Osteoblast (primary cell): ENCODE data around the gene BTLA. TPM values are rescaled to one million over a fixed set of nuclear protein-coding genes. Genes with fewer than 3 reads are reported as not detected.

Experiments
- DNase-seq: peaks from one replicate; pipeline ENCODE4 v3.0.0; 2011; ENCODE audit warnings: low spot score, mixed read lengths; ENCODE audit not compliant: insufficient read length; ENCODE audit errors: missing footprints
- H2AFZ ChIP-seq: 2 replicates; pipeline ENCODE4 v1.6.0; 2011; ENCODE audit warnings: mild to moderate bottlenecking, low read length
- H3K27ac ChIP-seq: 2 replicates; pipeline ENCODE4 v1.5.1; 2011; ENCODE audit warnings: mild to moderate bottlenecking, low read depth, low read length, moderate library complexity
- H3K27me3 ChIP-seq: 2 replicates; pipeline ENCODE4 v1.6.0; 2012; ENCODE audit warnings: mild to moderate bottlenecking, control low read depth, inconsistent platforms, low read length, moderate library complexity; ENCODE audit not compliant: insufficient read depth
- H3K36me3 ChIP-seq: 2 replicates; pipeline ENCODE4 v1.5.1; 2011; ENCODE audit warnings: mild to moderate bottlenecking, low read length, control low read depth, moderate library complexity; ENCODE audit not compliant: insufficient read depth
- H3K4me1 ChIP-seq: 2 replicates; pipeline ENCODE4 v1.5.1; 2011; ENCODE audit warnings: mild to moderate bottlenecking, low read length, control low read depth, moderate library complexity; ENCODE audit not compliant: insufficient read depth
- H3K4me2 ChIP-seq: 2 replicates; pipeline ENCODE4 v1.6.0; 2011; ENCODE audit warnings: mild to moderate bottlenecking, low read length; ENCODE audit not compliant: insufficient read depth
- H3K4me3 ChIP-seq: fragments of 200-600 bp; sonication (generic); 3 replicates; pipeline ENCODE4 v1.5.1; 2012; ENCODE audit warnings: mild to moderate bottlenecking, low read length, inconsistent platforms; ENCODE audit not compliant: insufficient read depth
- H3K79me2 ChIP-seq: 2 replicates; pipeline ENCODE4 v1.6.0; 2012; ENCODE audit warnings: mild to moderate bottlenecking, low read length, control low read depth, inconsistent platforms; ENCODE audit not compliant: insufficient read depth
- H3K9me3 ChIP-seq: 2 replicates; pipeline ENCODE4 v1.5.1; 2011; ENCODE audit warnings: low read depth, low read length, control low read depth
- H4K20me1 ChIP-seq: 2 replicates; pipeline ENCODE4 v1.6.0; 2012; ENCODE audit warnings: mild to moderate bottlenecking, low read length, control low read depth; ENCODE audit not compliant: insufficient read depth
- CTCF ChIP-seq: IDR thresholded peaks from 2 replicates; pipeline ENCODE4 v1.5.1; 2011; ENCODE audit warnings: mild to moderate bottlenecking, low read depth, low read length, moderate library complexity; ENCODE audit errors: extremely low read depth
- total RNA-seq: library from RNA; depleted of rRNA; stranded (reverse); fragments of >200 nt; gene quantifications from 2 replicates; pipeline ENCODE4 v1.2.3, GENCODE V29; 2012

Gene BTLA
- total RNA-seq, 1 donor = 0.36 TPM

DNA sequence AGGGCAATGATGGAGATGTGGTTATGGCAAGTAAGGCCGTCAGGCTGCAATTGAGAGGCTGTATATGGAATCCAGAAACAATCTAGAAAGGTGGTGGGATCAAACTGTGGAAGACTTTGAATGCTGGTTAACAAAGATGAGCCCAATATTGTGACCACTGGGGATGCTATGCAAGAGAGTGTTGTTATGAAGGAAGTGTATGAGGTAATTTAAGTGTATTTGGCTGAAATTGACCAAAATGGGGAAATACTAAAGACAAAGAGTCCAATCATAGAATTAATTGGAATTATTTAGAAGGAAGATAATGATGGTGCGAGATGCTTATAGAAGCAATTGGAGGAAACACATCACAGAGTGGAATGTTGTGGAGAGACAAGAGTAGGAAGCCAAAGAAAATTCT is 24.5 kb downstream of the BTLA start:
- H3K4me3 ChIP-seq = no peak overlapping the region
- H3K4me2 ChIP-seq = no peak overlapping the region
- H3K36me3 ChIP-seq = no peaks in the 10 kb centered on the region
- H2AFZ ChIP-seq = no peak overlapping the region
- no peaks in the 10 kb centered on the region for H3K27me3 ChIP-seq
- no peak for DNase-seq
- H3K9me3 ChIP-seq = no peaks in the 10 kb centered on the region
- H3K27ac ChIP-seq = no peak overlapping the region
- TF ChIP-seq CTCF = no peak
- no peaks in the 10 kb centered on the region for H4K20me1 ChIP-seq
- H3K79me2 ChIP-seq = no peaks in the 10 kb centered on the region
- H3K4me1 ChIP-seq = peaks cover 14% of the 10 kb centered on the region

GRCh38 chr3:112472691-112473090 is 26.6 kb downstream of the BTLA start:
- Histone ChIP-seq H3K27me3 (no peaks in the 10 kb centered on the region), H3K9me3 (no peaks in the 10 kb centered on the region), H3K4me2 (no peak overlapping the region), H3K36me3 (no peaks in the 10 kb centered on the region), H3K4me3 (no peak overlapping the region), H3K79me2 (no peaks in the 10 kb centered on the region), H3K4me1 (peaks cover 17% of the 10 kb centered on the region), H2AFZ (no peak overlapping the region), H3K27ac (no peak overlapping the region), H4K20me1 (no peaks in the 10 kb centered on the region)
- TF ChIP-seq CTCF = no peak
- no peak for DNase-seq

DNA sequence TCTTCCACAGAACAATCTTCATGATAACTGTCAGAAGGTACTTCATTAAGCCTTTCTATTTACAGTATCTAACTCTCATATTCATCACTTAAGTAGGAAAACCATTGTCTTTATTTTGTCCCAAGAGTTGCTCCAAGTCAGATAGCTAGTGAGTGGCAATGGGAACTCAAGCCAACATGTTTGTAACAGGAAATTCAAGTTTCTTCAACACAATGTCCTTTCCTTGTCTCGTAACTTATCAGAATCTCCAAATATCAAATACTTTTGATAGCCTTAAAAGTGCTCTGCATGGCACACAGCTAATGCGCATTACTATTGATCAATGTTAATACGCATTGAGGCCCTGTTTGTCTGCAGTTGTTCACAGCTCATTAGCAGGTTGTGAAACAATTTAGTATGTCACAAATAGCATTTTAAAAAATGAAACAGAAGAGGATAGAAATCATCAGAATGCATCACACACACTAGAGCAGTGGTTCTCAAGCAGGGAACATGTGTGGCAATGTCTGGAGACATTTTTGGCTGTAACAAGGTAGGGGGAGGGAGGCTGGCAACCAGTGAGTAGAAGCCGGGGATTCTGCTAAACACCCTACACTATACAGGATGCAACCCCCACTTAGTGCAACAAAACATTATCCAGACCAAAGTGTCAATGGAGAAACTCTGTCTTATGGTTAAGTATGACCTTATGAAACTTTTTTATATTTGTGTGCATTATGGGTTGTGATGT is 27.5 kb downstream of the BTLA start:
- no peaks in the 10 kb centered on the region for H3K79me2 ChIP-seq
- TF ChIP-seq CTCF = no peak
- no peaks in the 10 kb centered on the region for H4K20me1 ChIP-seq
- H3K27me3 ChIP-seq = no peaks in the 10 kb centered on the region
- DNase-seq = no peak
- peaks cover 17% of the 10 kb centered on the region for H3K4me1 ChIP-seq
- H3K4me2 ChIP-seq = no peak overlapping the region
- H3K27ac ChIP-seq = no peak overlapping the region
- H2AFZ ChIP-seq = no peak overlapping the region
- no peaks in the 10 kb centered on the region for H3K36me3 ChIP-seq
- no peaks in the 10 kb centered on the region for H3K9me3 ChIP-seq
- no peak overlapping the region for H3K4me3 ChIP-seq

GRCh38 chr3:112470788-112471187 is 28.5 kb downstream of the BTLA start:
- Histone ChIP-seq H4K20me1 (no peaks in the 10 kb centered on the region), H3K27ac (peak overlapping the region; percentile 71), H3K4me2 (peak overlapping the region; percentile 40), H3K4me1 (peaks cover 17% of the 10 kb centered on the region), H3K79me2 (no peaks in the 10 kb centered on the region), H3K36me3 (no peaks in the 10 kb centered on the region), H3K9me3 (no peaks in the 10 kb centered on the region), H2AFZ (no peak overlapping the region), H3K27me3 (no peaks in the 10 kb centered on the region), H3K4me3 (no peak overlapping the region)
- TF ChIP-seq CTCF = no peak
- peak; percentile 69 for DNase-seq
